Nephron progenitor cell (in vitro differentiated cells): ENCODE measurements around the gene S100P.
"Not testable (repeated sequence)": the region's sequence is repeated elsewhere in the genome, so short reads cannot be mapped to it uniquely, and the experiment has no call there.

Experiments used
- DNase-seq: peaks from one replicate; pipeline ENCODE4 v3.0.0; 2021
- H3K27ac Mint-ChIP-seq: 2 replicates; pipeline ENCODE4 v1.8.0; 2021; ENCODE audit warnings: mild to moderate bottlenecking, moderate library complexity, mixed read lengths
- H3K27me3 Mint-ChIP-seq: 2 replicates; pipeline ENCODE4 v1.8.0; 2021; ENCODE audit warnings: mild to moderate bottlenecking, low read depth, mixed read lengths; ENCODE audit not compliant: poor library complexity
- H3K36me3 Mint-ChIP-seq: 2 replicates; pipeline ENCODE4 v1.8.0; 2021; ENCODE audit warnings: low read depth, mixed read lengths
- H3K4me1 Mint-ChIP-seq: 2 replicates; pipeline ENCODE4 v1.8.0; 2021; ENCODE audit warnings: mixed read lengths
- H3K4me3 Mint-ChIP-seq: 2 replicates; pipeline ENCODE4 v1.8.0; 2021; ENCODE audit warnings: mild to moderate bottlenecking, moderate library complexity, mixed read lengths
- H3K9me3 Mint-ChIP-seq: 2 replicates; pipeline ENCODE4 v1.8.0; 2021; ENCODE audit warnings: mild to moderate bottlenecking, moderate library complexity, mixed read lengths
- TF ChIP-seq, protein P1 (sequence below): fragments of 200-600 bp; sonication (generic); IDR thresholded peaks from 2 replicates; pipeline ENCODE4 v1.5.0; 2021; ENCODE audit warnings: antibody characterized with exemption

The S100P gene

DNA sequence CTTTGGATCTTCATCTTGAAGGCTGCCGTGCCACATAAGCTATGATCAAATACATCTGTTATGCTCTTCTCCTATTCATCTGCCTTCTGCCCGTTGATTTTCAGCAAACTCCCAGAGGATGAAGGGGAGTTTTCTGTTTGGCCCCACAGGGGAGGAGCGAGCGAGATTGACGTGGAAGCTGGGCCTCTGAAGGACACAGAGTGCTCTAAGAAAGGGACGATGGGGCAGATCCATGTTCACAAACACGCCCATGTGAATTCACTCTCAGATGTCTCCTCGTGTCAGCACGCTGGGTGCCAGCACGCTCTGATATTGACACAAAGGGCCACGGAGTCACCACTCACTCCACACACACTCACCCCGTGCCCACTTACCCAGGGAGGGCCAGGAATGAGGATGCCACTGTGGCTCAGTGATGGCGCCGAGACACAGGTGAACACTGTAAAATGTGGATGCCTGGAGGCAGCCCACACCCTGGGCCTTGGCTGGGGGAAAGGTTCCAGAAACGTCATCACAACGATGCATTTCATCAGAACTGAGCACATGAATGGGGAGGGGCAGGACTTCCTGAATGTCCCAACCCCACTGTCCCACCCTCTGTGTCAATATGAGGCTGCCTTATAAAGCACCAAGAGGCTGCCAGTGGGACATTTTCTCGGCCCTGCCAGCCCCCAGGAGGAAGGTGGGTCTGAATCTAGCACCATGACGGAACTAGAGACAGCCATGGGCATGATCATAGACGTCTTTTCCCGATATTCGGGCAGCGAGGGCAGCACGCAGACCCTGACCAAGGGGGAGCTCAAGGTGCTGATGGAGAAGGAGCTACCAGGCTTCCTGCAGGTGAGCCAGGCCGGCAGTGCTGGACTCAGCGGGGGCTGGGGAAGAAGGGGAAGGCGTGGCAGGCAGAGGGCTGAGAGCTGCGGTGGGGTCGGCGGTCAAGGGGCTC is at the start of gene S100P:
Gene S100P, plus strand, starts transcription at position 648 of the 946 bp plus-strand sequence. Its CDS starts 55 bp downstream, at position 703.
- Mint-ChIP-seq H3K36me3 (peaks cover 5% of the 10 kb centered on the region), H3K9me3 (no peaks in the 10 kb centered on the region), H3K4me3 (peak within 1 kb of the TSS; percentile 60), H3K27me3 (peaks cover 3% of the 10 kb centered on the region), H3K4me1 (peaks cover 69% of the 10 kb centered on the region), H3K27ac (peak within 1 kb of the TSS; percentile 98)
- DNase-seq: no peak
- TF ChIP-seq, protein P1, sequence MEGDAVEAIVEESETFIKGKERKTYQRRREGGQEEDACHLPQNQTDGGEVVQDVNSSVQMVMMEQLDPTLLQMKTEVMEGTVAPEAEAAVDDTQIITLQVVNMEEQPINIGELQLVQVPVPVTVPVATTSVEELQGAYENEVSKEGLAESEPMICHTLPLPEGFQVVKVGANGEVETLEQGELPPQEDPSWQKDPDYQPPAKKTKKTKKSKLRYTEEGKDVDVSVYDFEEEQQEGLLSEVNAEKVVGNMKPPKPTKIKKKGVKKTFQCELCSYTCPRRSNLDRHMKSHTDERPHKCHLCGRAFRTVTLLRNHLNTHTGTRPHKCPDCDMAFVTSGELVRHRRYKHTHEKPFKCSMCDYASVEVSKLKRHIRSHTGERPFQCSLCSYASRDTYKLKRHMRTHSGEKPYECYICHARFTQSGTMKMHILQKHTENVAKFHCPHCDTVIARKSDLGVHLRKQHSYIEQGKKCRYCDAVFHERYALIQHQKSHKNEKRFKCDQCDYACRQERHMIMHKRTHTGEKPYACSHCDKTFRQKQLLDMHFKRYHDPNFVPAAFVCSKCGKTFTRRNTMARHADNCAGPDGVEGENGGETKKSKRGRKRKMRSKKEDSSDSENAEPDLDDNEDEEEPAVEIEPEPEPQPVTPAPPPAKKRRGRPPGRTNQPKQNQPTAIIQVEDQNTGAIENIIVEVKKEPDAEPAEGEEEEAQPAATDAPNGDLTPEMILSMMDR: no peak

- DNase-seq: no peak
- no peak overlapping the region for H3K27ac Mint-ChIP-seq
- TF ChIP-seq, protein P1: no peak
- peaks cover 39% of the 10 kb centered on the region for H3K4me1 Mint-ChIP-seq
- peaks cover 30% of the 10 kb centered on the region for H3K36me3 Mint-ChIP-seq
- peaks cover 11% of the 10 kb centered on the region for H3K27me3 Mint-ChIP-seq
- H3K4me3 Mint-ChIP-seq: no peak overlapping the region
- no peaks in the 10 kb centered on the region for H3K9me3 Mint-ChIP-seq
Measured at GRCh38 chr4:6644792-6645530, 48.7 kb upstream of the S100P start.

- DNase-seq: no peak
- no peak overlapping the region for H3K27ac Mint-ChIP-seq
Measured at GRCh38 chr4:6647169-6647568, 46.5 kb upstream of the S100P start.

DNA sequence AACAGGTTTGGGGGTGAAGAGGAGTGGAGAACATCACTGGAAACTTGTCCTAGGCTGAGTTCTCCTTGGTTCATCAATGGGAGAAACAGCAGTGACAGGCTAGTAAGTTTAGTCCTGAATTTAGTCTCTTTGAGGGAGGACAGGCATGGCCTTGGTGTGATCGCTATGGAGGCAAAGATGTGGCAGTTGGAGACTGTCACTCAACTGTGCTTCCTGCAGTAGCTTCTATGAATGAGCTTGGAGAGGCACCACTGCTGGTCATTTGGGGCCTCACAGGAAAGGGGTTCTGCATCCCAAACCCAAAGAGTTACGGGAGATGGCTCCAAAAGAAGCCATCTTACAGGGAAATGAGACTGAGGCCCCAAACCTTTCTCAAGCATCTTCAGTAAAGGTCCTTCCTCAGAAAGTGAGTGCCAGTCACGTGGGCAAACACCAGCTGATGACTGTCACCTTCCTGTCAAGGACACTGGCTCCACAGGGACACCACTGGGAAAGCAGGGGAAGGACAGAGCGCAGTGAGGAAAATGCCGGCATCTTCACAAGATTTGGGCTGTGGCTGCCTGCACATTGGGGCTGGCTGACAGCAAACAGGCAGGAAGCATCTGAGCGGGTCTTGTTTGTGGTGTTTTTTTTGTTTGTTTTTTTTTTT is 46.0 kb upstream of the S100P start:
- peaks cover 13% of the 10 kb centered on the region for H3K36me3 Mint-ChIP-seq
- H3K27ac Mint-ChIP-seq: no peak overlapping the region
- TF ChIP-seq, protein P1: no peak
- DNase-seq: no peak
- peaks cover 5% of the 10 kb centered on the region for H3K27me3 Mint-ChIP-seq
- no peaks in the 10 kb centered on the region for H3K9me3 Mint-ChIP-seq
- peaks cover 14% of the 10 kb centered on the region for H3K4me1 Mint-ChIP-seq
- H3K4me3 Mint-ChIP-seq: no peak overlapping the region

More at GRCh38 chr4:6647169-6647568, 46.5 kb upstream of the S100P start:
- Mint-ChIP-seq H3K4me1 (peaks cover 19% of the 10 kb centered on the region), H3K36me3 (peaks cover 18% of the 10 kb centered on the region), H3K27me3 (peaks cover 5% of the 10 kb centered on the region), H3K9me3 (no peaks in the 10 kb centered on the region), H3K4me3 (no peak overlapping the region)
- TF ChIP-seq, protein P1: no peak

- TF ChIP-seq, protein P1: no peak
- Mint-ChIP-seq H3K4me3 (no peak overlapping the region), H3K27me3 (peaks cover 5% of the 10 kb centered on the region), H3K4me1 (no peaks in the 10 kb centered on the region), H3K36me3 (no peaks in the 10 kb centered on the region), H3K27ac (no peak overlapping the region), H3K9me3 (peaks cover 12% of the 10 kb centered on the region)
- no peak for DNase-seq
Measured at GRCh38 chr4:6649216-6649615, 44.5 kb upstream of the S100P start.

GRCh38 chr4:6654211-6654610 is 39.5 kb upstream of the S100P start:
- not testable (repeated sequence) for H3K27ac Mint-ChIP-seq, H3K4me1 Mint-ChIP-seq, DNase-seq, H3K4me3 Mint-ChIP-seq, H3K27me3 Mint-ChIP-seq, H3K36me3 Mint-ChIP-seq
- H3K9me3 Mint-ChIP-seq: peaks cover 27% of the 10 kb centered on the region

- Mint-ChIP-seq H3K9me3 (peaks cover 27% of the 10 kb centered on the region), H3K27me3 (peaks cover 20% of the 10 kb centered on the region)
- H3K36me3 Mint-ChIP-seq, H3K27ac Mint-ChIP-seq, H3K4me3 Mint-ChIP-seq, DNase-seq, H3K4me1 Mint-ChIP-seq: not testable (repeated sequence)
Measured at GRCh38 chr4:6655291-6655690, 38.4 kb upstream of the S100P start.
